Heart right ventricle (tissue), 16 donors: ENCODE data around the gene FAM180A. TPM values are rescaled to one million over a fixed set of nuclear protein-coding genes. Genes with fewer than 3 reads are reported as not detected.
"Not testable (repeated sequence)": the region's sequence is repeated elsewhere in the genome, so short reads cannot be mapped to it uniquely, and the experiment has no call there.

Experiments used
- ATAC-seq, 8 donors: fragments of 200-7000 bp; cut with Tn5 transposase; one replicate each; pipeline ENCODE4 v1.9.1; 2020; ENCODE audit warnings: mild to moderate bottlenecking in 8 of 8, moderate library complexity in 8 of 8, moderate number of reproducible peaks in 1 of 8
- DNase-seq, 2 donors: peaks; one replicate each; pipeline ENCODE4 v3.0.0-alpha.2; 2020
- H3K27ac ChIP-seq, 10 donors: fragments of 200-600 bp; sonication (generic) in 2 of 10; one replicate each; pipeline versions ENCODE4 v1.5.0 to v1.8.0; 2020 to 2022; ENCODE audit warnings: mild to moderate bottlenecking in 3 of 10
- H3K27me3 ChIP-seq, 7 donors: fragments of 200-600 bp; one replicate each; pipeline ENCODE4 v1.8.0; 2021 to 2022; ENCODE audit warnings: mild to moderate bottlenecking in 2 of 7
- H3K36me3 ChIP-seq, 9 donors: fragments of 200-600 bp; sonication (generic) in 1 of 9; one replicate each; pipeline versions ENCODE4 v1.5.0 to v1.8.0; 2020 to 2022; ENCODE audit warnings: mild to moderate bottlenecking in 2 of 9
- H3K4me1 ChIP-seq, 9 donors: fragments of 200-600 bp; sonication (generic) in 1 of 9; one replicate each; pipeline versions ENCODE4 v1.5.0 to v1.8.0; 2020 to 2022; ENCODE audit warnings: mild to moderate bottlenecking in 4 of 9
- H3K4me3 ChIP-seq, 10 donors: fragments of 200-600 bp; sonication (generic) in 2 of 10; one replicate each; pipeline versions ENCODE4 v1.5.0 to v1.8.0; 2020 to 2022; ENCODE audit warnings: mild to moderate bottlenecking in 7 of 10, moderate library complexity in 2 of 10
- H3K9me3 ChIP-seq, 11 donors: fragments of 200-600 bp in 10 of 11; sonication (generic) in 2 of 11; one replicate each; pipeline versions ENCODE4 v1.5.0 to v1.8.0; 2013 to 2022; ENCODE audit warnings: mild to moderate bottlenecking in 2 of 11, control low read depth in 1 of 11, moderate library complexity in 1 of 11
- WGBS, 2 donors: extraction: QIAGEN DNeasy Blood & Tissue Kit; methylation state at CpG; one replicate each; pipeline ENCODE4 v1.1.7; 2013; ENCODE audit warnings: inconsistent platforms in 1 of 2; 5-methylcytosine and 5-hydroxymethylcytosine counted together
- intact Hi-C, 10 donors: fragments of 100-400 bp; cut with DNase I; formaldehyde crosslinking; loops; one replicate each; pipeline versions ENCODE4 v1.11.1 to v1.14.2; 2022
- polyA plus RNA-seq, 2 donors: library from polyadenylated mRNA; stranded (reverse); fragments of 200-250 nt; gene quantifications; one replicate each; pipeline ENCODE4 v1.2.3, GENCODE V29; 2013
- total RNA-seq, 10 donors: library from RNA; stranded (reverse); fragmentation: NEBNext Ultra II Directional in 3 of 10; extraction: Animal tissue kit (Norgen Biotek cat#: 25700) in 3 of 10; gene quantifications; one replicate each; pipeline versions ENCODE4 v1.2.1 to v1.2.4, GENCODE V29; 2021 to 2023
- TF ChIP-seq, protein P1 (sequence below), 9 donors: fragments of 200-600 bp; sonication (generic) in 2 of 9; IDR thresholded peaks; one replicate each; pipeline versions ENCODE4 v1.5.0 to v1.8.0; 2021 to 2022; ENCODE audit warnings: antibody characterized with exemption in 9 of 9, mild to moderate bottlenecking in 5 of 9, moderate library complexity in 1 of 9
- donor health status: Arrhythmogenic right ventricular cardiomyopathy.
- donor health status: ischemic (EF 13 %, LVEDD 7.1; RV severe dilation, severe dysfunction).
- donor health status: healthy with polysubstance abuse.
- donor health status: DM: no; HTN: yes; CAD: no.
- donor health status: DM: no; HTN: no; CAD: no.
- donor health status: ischemic (EF 25% LVEDD 6.9; RV normal size, moderate dysfunction).
- donor health status: ischemic (EF 25% LVEDD 5.7; RV mildly dilated, moderate dysfunction).
- donor health status: healthy.
- donor health status: DM: yes; HTN: yes; CAD: no.
- donor health status: Ischemic cardiomyopathy.
- donor health status: ischemic (EF 35%, LVEDD 5.7; RV mildly dilated, moderate dysfunction).
- donor health status: nonischemic (EF 11% LVEDD 7.7; RV severe dilation, severe dysfunction).
- donor health status: DM: yes; HTN: yes; CAD: no.
- donor health status: PGD.
- donor health status: ischemic (EF 29% LVEDD 5.4; RV normal size, mild dysfunction).
- donor health status: nonischemic (EF 23%, LVEDD 6.1; RV moderate dilation, normal function).

FAM180A gene
- total and polyA plus RNA-seq, 12 donors = 2.0 to 47.6 (median 17.1) TPM

DNA sequence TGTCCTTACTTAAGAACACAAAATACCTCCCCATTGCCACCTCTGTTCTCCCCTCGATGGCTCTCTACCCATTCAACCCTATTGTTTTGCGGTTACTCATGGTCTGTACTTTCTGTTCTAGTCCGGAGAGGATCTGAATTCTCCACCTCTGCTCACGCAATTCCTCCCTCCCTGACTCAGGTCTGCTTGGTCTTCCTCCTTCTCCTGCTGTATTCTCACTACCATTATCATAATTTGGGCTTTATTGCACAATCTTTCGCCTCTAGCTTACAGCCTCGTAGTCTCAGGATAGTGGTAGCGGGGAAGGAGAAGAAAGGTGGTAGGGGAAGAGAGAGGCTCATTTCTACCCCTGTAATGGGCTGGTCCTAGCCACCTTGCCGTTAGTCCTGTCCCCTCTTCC is 35.4 kb upstream of the FAM180A start:
- TF ChIP-seq, protein P1, sequence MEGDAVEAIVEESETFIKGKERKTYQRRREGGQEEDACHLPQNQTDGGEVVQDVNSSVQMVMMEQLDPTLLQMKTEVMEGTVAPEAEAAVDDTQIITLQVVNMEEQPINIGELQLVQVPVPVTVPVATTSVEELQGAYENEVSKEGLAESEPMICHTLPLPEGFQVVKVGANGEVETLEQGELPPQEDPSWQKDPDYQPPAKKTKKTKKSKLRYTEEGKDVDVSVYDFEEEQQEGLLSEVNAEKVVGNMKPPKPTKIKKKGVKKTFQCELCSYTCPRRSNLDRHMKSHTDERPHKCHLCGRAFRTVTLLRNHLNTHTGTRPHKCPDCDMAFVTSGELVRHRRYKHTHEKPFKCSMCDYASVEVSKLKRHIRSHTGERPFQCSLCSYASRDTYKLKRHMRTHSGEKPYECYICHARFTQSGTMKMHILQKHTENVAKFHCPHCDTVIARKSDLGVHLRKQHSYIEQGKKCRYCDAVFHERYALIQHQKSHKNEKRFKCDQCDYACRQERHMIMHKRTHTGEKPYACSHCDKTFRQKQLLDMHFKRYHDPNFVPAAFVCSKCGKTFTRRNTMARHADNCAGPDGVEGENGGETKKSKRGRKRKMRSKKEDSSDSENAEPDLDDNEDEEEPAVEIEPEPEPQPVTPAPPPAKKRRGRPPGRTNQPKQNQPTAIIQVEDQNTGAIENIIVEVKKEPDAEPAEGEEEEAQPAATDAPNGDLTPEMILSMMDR (IDR thresholded peaks at IDR 0.05) = no peak
- peaks cover 0 to 7% (median 0%) of the 10 kb centered on the region in 9 donors for H3K4me1 ChIP-seq
- DNase-seq (no peak), ATAC-seq (no peak)
- no peaks in the 10 kb centered on the region for H3K36me3 ChIP-seq
- intact Hi-C loops = loop anchor here in 1 of 10 donors (10.0 kb wide), 1 partner anchor 109 kb away; no protein-coding TSS in a partner anchor
- H3K4me3 ChIP-seq = no peak overlapping the region
- 83 to 88% methylated on average over 8 of the region's 8 CpGs for WGBS, 2 donors
- peaks cover 0 to 1% (median 0%) of the 10 kb centered on the region in 11 donors for H3K9me3 ChIP-seq
- H3K27me3 ChIP-seq = no peaks in the 10 kb centered on the region
- H3K27ac ChIP-seq = no peak overlapping the region

DNA sequence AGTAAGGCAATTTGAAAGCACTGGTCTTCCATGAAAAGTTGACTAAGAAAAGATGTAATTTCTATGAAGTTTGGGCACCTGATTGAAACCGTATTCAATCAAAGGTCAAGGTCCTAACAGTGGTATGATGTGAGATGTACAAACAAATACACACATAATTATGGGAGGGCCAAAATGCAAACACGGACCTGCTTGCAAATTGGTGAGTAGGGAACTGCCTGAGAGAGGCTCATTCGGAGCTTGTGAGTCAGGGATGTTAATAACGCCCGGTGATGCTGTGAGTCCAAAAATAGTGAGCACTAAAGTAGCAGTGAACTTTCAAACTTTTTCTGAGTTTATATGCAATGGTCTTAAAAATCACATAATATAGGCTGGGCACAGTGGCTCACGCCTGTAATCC is 34.2 kb upstream of the FAM180A start:
- Histone ChIP-seq H3K4me1 (peaks cover 0 to 7% (median 0%) of the 10 kb centered on the region in 9 donors), H3K4me3 (no peak overlapping the region), H3K27me3 (no peaks in the 10 kb centered on the region), H3K36me3 (no peaks in the 10 kb centered on the region), H3K9me3 (peaks cover 0 to 13% (median 5%) of the 10 kb centered on the region in 11 donors), H3K27ac (no peak overlapping the region)
- WGBS, 2 donors = 87 to 94% methylated on average over 6 of the region's 6 CpGs
- peak in 1 of 8 donors; percentile 30 for ATAC-seq
- intact Hi-C loops = loop anchor here in 1 of 10 donors (10.0 kb wide), 1 partner anchor 108 kb away; no protein-coding TSS in a partner anchor
- DNase-seq = no peak
- TF ChIP-seq, protein P1 (IDR thresholded peaks at IDR 0.05) = no peak

- no peak overlapping the region for H3K4me3 ChIP-seq
- H3K27me3 ChIP-seq = no peaks in the 10 kb centered on the region
- no peaks in the 10 kb centered on the region for H3K36me3 ChIP-seq
- TF ChIP-seq, protein P1 (IDR thresholded peaks at IDR 0.05) = no peak
- WGBS, 2 donors = 61 to 72% methylated on average over 9 of the region's 9 CpGs
- H3K27ac ChIP-seq = no peak overlapping the region
- DNase-seq (no peak), ATAC-seq (peak in 4 of 8 donors; percentile 39 to 79 (median 54))
- peaks cover 0 to 7% (median 0%) of the 10 kb centered on the region in 9 donors for H3K4me1 ChIP-seq
- intact Hi-C loops = loop anchor here in 1 of 10 donors (10.0 kb wide), 1 partner anchor 108 kb away; no protein-coding TSS in a partner anchor
- peaks cover 0 to 17% (median 8%) of the 10 kb centered on the region in 11 donors for H3K9me3 ChIP-seq
These were observed 33.8 kb upstream of the FAM180A start for GRCh38 chr7:135782377-135782776.

DNA sequence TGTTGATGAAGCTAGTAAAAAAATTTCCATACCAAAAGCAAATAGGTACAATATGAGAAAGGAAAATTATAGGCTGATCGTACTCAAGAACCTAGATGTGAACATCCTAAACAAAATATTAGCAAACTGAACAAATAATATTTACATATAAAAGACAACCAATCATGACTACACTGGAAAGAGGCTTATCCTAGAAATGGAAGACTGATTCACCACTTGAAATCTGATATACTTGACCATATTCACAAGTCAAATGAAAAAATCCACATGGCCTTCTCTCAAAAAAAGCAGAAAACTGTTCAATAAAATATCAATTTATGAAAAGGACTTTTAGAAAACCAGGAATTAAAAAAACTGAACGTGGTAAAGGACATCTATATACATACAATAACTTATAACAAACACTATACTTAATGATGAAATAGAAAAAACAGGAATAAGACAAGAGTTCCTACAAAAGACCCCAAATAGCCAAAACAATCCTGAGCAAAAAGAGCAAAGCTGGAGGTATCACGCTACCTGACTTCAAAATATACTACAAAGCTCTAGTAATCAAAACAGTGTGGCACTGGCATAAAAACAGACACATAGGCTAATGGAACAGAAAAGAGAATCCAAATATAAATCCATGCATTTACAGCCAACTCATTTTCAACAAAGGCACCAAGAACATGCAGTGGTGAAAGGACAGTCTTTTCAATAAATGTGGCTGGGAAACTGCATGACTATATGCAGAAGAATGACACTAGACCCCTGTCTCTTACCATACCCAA is 29.2 kb upstream of the FAM180A start:
- no peak for DNase-seq
- no peaks in the 10 kb centered on the region for H3K27me3 ChIP-seq
- WGBS, 2 donors = 91 to 93% methylated on average over 3 of the region's 3 CpGs
- ATAC-seq = no peak
- no peak overlapping the region for H3K4me3 ChIP-seq
- no peaks in the 10 kb centered on the region for H3K36me3 ChIP-seq
- H3K27ac ChIP-seq = no peak overlapping the region
- peaks cover 0 to 31% (median 10%) of the 10 kb centered on the region in 9 donors for H3K4me1 ChIP-seq
- TF ChIP-seq, protein P1 (IDR thresholded peaks at IDR 0.05) = no peak
- peaks cover 0 to 17% (median 8%) of the 10 kb centered on the region in 11 donors for H3K9me3 ChIP-seq
- intact Hi-C loops = no loop called here

DNA sequence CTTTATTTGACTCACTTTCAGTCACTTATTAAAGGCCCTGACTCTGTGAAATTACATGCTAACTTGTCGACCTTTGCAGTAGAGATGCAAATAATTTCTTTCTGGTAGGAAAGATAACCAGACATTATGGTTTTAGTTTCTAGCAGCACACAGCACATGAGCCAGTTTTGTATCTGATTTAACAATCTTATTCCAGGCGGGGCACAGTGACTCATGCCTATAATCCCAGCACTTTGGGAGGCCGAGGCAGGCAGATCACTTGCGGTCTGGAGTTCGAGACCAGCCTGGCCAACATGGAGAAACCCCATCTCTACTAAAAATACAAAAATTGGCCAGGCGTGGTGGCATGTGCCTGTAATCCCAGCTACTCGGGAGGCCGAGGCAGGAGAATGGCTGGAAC is 27.3 kb upstream of the FAM180A start:
- H3K27ac ChIP-seq = peak overlapping the region in 1 of 10 donors; percentile 91
- intact Hi-C loops = not testable (repeated sequence)

More for the DNA sequence above, 27.3 kb upstream of the FAM180A start:
- ATAC-seq, H3K4me3 ChIP-seq, DNase-seq, H3K36me3 ChIP-seq, H3K27me3 ChIP-seq: not testable (repeated sequence)
- WGBS, 2 donors = 93 to 94% methylated on average over 8 of the region's 8 CpGs
- Histone ChIP-seq H3K9me3 (peaks cover 0 to 17% (median 8%) of the 10 kb centered on the region in 11 donors), H3K4me1 (peaks cover 0 to 33% (median 10%) of the 10 kb centered on the region in 9 donors)
